IPS-NIHi11 (cell line): Measurements from ENCODE around the gene TXNL4A.

Source experiments
- DNase-seq: peaks from one replicate; pipeline ENCODE4 v3.0.0; 2012; ENCODE audit warnings: mixed read lengths, low spot score

TXNL4A gene

GRCh38 chr18:79991494-79991893, 3.1 kb upstream of the TXNL4A start:
- no peak for DNase-seq

GRCh38 chr18:79989195-79989497, 783 bp upstream of the TXNL4A start:
- no peak for DNase-seq

- peak; percentile 82 for DNase-seq
Measured at GRCh38 chr18:79988071-79988450, 302 bp downstream of the TXNL4A start.

GRCh38 chr18:79987566-79987965, 797 bp downstream of the TXNL4A start:
- no peak for DNase-seq

GRCh38 chr18:79986726-79987125, 1.6 kb downstream of the TXNL4A start:
- DNase-seq: no peak

GRCh38 chr18:79985172-79985571, 3.2 kb downstream of the TXNL4A start:
- DNase-seq: no peak

GRCh38 chr18:79983793-79984192, 4.6 kb downstream of the TXNL4A start:
- no peak for DNase-seq

GRCh38 chr18:79983253-79983652, 5.1 kb downstream of the TXNL4A start:
- DNase-seq: no peak

- no peak for DNase-seq
Measured at GRCh38 chr18:79982736-79983135, 5.6 kb downstream of the TXNL4A start.

- no peak for DNase-seq
Measured at GRCh38 chr18:79980585-79980984, 7.8 kb downstream of the TXNL4A start.

- DNase-seq: no peak
Measured at GRCh38 chr18:79979843-79980242, 8.5 kb downstream of the TXNL4A start.

- DNase-seq: no peak
Measured at GRCh38 chr18:79975985-79976680, 12.2 kb downstream of the TXNL4A start.

GRCh38 chr18:79975043-79975442, 13.3 kb downstream of the TXNL4A start:
- no peak for DNase-seq

- no peak for DNase-seq
Measured at GRCh38 chr18:79974025-79974654, 14.2 kb downstream of the TXNL4A start.

- no peak for DNase-seq
Measured at GRCh38 chr18:79973517-79973916, 14.8 kb downstream of the TXNL4A start.

GRCh38 chr18:79972720-79973119, 15.6 kb downstream of the TXNL4A start:
- DNase-seq: no peak

- no peak for DNase-seq
Measured at GRCh38 chr18:79971986-79972385, 16.4 kb downstream of the TXNL4A start.

- DNase-seq: no peak
Measured at GRCh38 chr18:79971211-79971952, 17.0 kb downstream of the TXNL4A start.

- DNase-seq: no peak
Measured at GRCh38 chr18:79970419-79971133, 17.8 kb downstream of the TXNL4A start.

GRCh38 chr18:79965119-79965902, 23.1 kb downstream of the TXNL4A start:
- peak; percentile 53 for DNase-seq

- peak; percentile 87 for DNase-seq
Measured at GRCh38 chr18:79964330-79965118, 23.8 kb downstream of the TXNL4A start, which contains the start of gene HSBP1L1. TSS of gene HSBP1L1 (plus strand) at chr18:79964643. CDS start at chr18:79964736, 93 bp downstream.
